ENCODE results near the gene KRTAP13-3.

Gene KRTAP13-3, protein sequence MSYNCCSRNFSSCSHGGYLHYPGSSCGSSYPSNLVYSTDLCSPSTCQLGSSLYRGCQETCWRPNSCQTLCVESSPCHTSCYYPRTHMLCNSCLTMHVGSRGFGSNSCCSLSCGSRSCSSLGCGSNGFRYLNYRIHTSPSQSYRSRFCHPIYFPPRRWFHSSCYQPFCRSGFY

DNA sequence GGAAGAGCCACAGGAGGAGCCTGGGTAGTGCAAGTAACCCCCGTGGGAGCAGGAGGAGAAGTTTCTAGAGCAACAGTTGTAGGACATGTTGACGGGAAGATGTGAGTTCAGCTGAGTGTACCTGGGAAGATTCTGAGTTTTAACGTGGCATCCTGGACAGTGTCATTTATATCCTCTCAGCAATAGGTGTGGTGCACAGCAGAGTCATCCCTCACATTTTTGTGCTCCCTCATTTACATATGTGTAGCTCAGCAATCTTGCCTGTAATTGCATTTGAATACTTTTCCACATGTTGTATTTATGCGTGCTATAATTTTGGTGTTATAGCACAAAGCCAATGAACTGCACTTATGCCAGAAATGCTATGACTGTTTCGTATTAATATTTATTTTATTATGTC lies at the start of gene KRTAP13-3:
Gene KRTAP13-3 (minus strand): TSS at position 101 of the 400 bp plus-strand sequence. CDS start 14 bp downstream, at position 87.
- DNase-seq: no peak

DNA sequence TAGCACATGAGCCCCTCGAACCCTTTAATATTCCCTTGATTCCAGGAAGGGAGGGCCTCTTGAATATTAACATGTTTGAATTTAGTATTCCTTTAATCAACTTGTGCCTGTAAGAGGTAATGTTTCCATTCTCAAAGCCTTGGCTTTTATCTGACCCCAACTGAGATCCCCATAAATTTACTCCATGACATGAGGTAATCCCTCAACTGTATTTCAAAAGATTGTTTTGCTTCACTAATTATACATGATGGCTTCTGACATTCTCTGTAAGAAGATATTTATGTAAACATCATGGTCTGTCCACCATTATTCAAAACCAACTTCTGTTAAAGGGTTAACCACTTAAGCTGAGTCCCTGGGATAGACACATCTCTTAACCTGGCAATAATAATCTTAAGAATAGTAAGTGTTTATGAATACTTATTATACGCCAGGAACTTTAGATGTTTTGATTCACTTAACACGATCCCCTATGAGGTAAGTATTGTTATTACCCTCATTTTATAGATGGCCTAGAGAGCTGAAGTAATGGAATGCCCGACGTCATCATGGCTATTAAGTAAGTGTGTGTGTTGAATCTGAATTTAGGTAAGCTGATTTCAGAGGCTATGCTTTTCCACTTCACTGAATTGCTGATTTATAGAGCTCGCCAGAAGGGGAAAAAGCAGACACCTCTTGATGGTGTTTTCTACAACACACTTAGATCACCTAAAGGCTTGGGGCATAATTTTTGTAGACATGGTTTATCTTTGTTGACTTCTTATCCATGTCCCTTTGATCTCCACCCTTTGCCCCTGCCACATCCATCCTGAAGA lies 43.4 kb upstream of the KRTAP13-3 start:
- DNase-seq: no peak

DNA sequence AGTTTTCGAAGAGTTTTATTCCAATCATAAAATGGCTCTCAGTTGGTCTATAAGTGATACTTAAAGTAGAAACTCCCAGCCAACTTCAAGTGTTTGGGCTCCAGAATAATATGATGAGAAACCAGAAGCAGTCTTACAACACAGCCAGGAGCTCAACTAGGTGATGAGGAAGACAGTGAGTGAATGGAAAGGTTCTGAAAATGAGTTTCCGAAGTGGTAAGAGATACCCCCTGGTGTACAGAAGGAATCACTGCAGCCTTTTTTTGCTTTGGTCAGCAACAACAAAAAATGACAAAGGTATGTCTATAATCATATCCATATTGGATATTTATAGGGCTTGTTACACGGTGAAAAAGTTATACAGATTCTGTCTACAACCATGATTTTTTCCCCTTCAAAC lies 38.0 kb upstream of the KRTAP13-3 start:
- no peak for DNase-seq

DNA sequence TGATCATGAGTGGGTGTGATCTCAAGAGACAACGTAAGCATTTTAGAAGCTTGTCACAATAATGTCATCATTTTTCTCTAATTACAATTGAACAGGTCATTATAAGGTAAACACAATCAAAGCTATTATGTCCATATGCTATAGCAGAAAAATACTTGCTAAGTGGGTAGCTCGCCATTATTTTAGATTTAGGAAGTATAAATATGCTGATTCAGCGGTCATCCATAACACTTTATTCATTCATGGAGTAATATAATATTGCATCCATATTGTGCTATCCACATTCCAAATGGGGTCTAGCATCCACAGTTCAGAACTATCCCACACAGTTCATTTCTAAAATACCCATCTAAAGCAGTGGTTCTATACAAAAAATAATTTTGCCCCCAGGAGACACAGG lies 22.8 kb upstream of the KRTAP13-3 start:
- DNase-seq: no peak

DNA sequence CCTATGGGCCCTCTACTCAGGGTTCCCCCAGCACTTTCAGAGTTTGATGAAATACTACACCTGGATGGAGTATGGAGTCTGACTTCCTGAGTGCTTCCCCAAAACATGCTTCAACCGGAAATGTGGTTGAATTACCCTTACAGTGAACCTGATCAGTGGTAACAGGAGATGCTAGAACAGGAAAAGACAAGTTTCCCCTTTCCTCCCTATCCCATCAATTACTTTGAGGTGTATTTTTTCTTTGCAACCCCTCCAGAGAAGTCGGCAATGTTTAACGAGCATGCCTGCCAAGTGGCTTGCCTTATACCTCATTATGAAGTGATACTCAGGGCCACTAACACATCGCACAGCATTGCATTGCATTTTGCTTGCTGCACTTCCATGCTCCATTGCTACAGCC lies 21.3 kb upstream of the KRTAP13-3 start:
- no peak for DNase-seq

DNA sequence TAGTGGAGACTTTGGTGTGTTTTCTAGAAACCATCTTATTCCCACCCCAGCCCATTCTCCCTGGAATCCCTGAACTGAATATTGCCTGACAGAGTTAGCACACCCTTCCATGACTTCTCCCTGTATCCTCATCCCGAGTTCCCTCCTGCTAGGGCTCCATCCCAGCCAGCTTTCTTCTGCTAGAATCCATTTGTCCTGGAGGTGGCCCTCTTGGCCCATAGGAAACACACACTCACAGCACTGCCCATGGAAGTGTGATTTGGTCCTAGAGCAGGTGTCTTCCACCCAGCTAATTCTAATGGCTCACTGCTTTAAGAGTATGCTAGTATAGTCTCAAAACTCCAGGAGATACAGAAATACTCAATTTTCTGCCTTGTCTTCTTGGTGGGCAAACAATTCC lies 18.5 kb upstream of the KRTAP13-3 start:
- peak; percentile 2 for DNase-seq

DNA sequence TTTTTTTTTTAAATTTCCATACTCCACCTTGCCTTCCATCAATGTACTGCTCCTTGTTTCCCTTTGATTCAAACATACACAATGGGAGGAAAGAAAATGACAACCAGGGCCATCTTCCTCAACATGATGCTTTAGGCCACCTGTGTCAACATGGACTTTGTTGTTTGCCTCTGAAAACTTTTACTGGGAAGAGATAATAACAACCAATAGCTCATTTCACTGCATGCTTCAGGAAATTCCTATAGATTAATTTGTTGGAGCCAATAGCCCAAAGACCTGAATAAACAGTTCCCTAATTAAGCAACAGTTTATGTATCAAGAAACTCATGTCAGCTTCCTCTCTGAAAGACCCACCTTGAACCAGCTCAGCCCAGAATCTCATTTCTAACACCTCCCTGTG lies 17.5 kb upstream of the KRTAP13-3 start:
- no peak for DNase-seq

DNA sequence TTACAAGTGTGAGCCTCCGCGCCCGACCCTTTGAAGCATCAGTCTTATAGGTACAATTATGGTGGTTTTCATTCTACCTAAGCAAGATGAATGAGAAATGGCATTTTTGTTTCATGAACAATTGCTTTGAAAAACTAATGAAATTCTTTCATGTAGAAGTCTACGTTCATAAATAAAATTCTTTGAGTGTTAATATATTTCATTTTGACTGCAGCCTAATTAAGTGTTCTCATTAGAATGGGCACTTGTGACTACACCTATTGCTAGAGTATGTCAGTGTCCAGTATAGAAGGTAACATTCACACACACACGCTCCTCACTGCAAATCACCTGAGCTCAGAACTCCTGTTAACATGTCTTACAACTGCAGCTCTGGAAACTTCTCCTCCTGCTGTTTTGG lies 14.2 kb upstream of the KRTAP13-3 start, which contains the start of gene KRTAP15-1:
Gene KRTAP15-1 (plus strand): TSS at position 301 of the 400 bp plus-strand sequence. CDS start 53 bp downstream, at position 354.
- DNase-seq: no peak

DNA sequence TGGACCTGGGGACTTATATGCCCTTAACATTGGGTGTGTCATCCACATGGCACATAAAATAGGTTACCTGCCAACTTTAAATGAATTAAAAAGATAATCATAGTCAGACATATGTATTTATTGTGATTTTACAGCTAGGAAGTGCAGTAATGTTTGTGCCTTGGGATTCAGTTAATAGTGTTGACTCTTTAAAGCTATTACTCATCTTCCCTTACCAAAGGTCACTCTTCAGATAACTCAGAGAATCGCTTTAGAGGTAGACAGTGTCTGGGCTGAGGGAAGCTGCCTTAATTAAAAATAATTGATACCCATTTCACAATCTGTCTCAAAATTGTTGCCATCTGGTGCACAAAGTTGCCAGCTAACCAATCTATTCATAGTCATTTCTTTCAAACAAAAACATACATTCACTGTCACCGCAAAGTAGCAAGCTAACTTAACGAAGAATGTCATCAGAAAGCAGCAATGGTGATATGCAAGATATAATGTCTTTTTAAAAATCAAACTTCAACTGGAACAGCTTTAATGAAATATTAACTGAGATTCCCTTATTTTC lies 11.4 kb upstream of the KRTAP13-3 start:
- DNase-seq: no peak

DNA sequence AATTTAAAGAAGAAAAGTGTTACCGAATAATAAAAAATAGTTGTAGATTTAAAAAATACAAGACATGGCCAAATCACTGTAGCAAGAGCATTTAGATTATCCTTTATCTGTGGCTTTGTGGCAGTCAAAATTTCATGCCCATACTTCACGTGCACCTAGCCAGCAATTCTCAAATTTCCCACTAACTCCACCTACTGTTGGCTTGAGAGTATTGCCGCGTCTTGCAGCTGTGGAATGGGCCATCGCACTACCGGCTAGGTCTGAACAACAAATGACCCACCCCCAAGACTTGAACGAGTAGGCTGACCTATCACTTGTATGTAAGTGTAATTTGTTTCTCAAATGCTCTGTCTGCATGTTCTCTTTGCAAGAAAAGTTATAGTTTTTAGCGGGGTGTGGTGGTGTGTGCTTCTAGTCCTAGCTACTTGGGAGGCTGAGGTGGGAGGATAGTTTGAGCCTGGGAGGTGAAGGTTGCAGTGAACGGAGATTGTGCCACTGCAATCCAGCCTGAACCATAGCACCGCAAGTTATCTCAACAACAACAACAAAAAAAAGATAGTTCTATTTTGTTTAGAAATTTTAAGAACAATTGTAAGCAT lies 8.4 kb upstream of the KRTAP13-3 start:
- peak; percentile 1 for DNase-seq

DNA sequence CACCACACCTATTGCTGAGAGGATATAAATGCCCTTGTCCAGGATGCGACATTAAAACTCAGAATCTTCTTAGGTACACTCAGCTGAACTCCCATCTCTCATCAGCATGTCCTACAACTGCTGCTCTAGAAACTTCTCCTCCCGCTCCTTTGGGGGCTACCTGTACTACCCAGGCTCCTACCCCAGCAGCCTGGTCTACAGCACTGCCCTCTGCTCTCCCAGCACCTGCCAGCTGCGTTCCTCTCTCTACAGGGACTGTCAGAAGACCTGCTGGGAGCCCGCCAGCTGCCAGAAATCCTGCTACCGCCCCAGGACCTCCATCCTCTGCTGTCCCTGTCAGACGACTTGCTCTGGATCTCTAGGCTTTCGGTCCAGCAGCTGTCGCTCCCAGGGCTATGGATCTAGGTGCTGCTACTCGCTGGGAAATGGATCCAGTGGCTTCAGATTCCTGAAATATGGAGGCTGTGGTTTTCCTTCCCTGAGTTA lies 4.5 kb upstream of the KRTAP13-3 start, which contains the start of gene KRTAP13-4:
Gene KRTAP13-4 (plus strand): TSS at position 51 of the 486 bp plus-strand sequence. CDS start 56 bp downstream, at position 107.
- no peak for DNase-seq

DNA sequence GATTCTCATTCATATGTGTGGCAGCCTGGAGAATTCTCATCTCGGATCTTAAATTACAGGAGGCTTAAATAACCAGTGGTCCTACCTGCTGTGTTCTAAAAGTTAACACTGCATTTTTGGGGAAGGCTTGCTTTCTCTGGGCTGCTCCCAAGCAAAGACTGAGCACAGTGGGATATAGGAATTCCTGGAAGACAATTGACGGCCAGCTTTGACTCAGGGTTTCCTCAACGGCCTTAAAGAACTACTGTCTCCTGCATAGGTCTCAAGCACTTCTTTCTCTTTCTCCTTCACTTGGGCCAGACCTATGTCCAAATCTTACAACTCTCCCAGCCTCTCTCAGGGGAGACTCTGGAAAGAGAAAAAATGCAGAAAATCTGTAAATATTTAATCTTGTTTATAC lies 1.0 kb upstream of the KRTAP13-3 start:
- no peak for DNase-seq

DNA sequence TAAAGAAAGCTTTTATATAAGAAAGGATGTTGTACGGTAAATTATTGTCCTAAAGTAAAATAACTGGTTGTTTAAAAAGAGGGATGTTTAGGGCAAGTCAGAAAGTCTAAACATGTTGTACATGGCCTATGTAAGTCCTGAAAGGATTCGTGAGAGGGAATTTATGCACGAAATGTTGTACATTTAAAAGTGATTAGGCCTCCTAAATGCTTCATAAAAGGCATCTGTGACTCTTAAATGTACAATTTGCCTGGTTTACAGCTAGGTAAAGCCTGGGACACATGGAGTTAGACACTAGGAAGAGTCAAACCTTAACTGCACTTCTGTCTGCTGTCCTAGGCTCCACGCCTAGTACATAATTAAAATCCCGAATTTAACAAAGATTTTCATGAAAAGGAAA lies 9.7 kb downstream of the KRTAP13-3 start:
- no peak for DNase-seq

DNA sequence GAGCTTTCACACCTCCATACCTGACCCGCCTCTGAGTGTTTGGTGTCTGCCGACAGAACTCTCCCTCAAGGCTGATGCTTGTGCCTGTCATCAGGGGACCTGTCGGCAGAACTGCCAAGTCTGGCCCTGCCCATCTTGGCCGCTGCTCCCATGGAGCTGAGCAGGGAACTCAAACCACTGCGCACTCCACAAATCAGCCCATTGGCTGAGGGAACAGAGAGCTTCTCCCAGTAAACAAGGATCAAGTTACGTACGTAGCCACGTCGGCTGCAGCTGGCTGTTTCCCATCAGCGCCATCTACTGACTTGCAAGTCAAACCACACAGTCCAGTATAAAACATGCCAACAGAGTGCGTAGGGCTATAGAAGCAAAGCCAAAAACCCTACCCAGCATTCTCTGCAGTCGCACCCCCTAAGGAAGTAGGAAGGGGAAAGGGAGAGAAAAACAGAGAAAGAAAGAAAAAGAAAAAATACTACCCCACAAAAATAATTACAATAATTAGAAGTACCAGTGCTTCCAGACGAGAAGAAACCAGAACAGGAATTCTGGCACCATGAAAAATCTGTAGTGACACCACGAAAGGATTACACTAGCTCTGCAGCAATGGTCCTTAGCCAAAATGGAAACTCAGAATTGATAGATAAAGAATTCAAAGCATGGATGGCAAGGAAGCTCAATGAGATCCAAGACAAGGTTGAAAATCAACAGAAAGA lies 16.8 kb downstream of the KRTAP13-3 start:
- peak; percentile 59 for DNase-seq

DNA sequence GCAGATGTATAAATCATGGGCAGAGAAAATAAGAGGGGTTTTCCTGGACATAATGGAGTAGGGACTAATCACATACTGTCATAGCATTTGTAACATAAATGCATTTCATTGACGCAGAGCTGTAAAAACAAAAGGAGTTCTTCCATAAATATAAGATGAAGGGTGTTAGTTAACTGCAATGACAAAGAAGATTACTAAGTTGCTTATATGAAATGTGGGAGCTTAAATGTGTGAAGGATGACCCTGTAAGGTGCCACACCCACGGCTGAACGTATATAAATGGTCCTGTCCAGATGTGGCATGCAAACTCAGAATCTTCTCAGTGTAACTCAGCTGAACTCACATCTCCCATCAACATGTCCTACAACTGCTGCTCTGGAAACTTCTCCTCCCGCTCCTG lies 30.0 kb downstream of the KRTAP13-3 start, which contains the start of gene KRTAP13-1:
Gene KRTAP13-1 (plus strand): TSS at position 301 of the 400 bp plus-strand sequence. CDS start 56 bp downstream, at position 357.
- DNase-seq: no peak

DNA sequence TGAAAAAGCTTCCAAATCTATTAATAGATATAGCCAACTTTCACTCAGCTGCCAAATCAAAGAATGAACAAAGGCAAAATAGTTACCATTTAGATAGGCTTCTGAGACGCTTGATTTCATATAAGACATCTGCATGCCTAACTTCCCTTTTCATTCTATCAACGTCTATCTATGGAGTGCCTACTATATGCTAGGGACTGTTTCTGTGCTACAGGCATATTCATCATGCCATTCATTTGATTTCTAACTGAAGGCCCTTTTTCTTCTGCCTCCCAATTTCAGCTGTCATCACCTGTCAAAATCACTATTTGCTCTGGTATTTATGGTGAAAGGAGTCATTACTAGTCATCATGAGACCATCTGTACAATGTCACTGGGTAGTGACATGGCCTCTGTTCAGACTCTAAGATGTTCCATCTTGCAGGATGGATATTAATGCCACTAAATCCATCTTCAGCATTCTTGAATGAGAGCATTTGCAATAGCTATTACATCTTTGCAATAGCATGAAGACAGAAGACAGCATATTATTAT lies 34.2 kb downstream of the KRTAP13-3 start:
- DNase-seq: no peak

DNA sequence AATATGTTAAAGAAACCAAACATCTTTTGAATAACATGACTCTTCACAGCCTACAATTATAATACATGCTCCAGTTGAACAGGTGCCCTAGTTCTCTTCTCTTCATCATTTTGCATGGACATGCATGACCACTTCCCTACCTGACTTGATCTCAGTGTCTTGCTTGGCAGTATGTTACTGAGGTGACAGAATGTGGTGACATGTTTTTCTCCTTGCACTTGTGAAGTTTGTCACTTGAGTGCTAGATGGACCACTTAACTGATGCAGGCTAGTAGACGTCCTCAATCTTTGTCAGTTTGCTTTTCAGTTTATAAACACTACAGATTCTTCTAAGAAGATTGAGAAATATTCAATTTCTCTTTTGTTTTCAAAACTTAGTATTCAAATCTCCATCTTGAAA lies 43.5 kb downstream of the KRTAP13-3 start:
- DNase-seq: no peak
